ENCODE data around the gene SLC22A2.

DNA sequence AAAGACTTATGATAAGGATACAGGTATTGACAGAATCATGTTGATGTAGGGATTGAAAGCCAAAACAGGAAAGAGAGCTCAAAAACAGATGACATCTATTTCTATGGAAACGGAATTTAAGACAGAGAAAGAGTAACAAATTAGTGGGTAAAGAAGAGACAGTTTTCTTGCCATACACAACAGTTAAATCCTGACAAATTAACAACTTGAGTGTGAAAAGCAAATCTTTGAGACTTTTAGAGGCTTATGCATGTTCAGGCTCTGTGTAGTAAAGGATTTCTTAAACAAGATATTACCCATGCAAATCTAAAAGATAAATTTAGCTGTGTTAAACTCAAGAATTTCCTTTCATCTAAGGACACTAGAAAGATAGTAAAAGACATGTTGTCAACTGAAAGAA lies 68.5 kb downstream of the SLC22A2 start:
- TF ChIP-seq, protein P1, sequence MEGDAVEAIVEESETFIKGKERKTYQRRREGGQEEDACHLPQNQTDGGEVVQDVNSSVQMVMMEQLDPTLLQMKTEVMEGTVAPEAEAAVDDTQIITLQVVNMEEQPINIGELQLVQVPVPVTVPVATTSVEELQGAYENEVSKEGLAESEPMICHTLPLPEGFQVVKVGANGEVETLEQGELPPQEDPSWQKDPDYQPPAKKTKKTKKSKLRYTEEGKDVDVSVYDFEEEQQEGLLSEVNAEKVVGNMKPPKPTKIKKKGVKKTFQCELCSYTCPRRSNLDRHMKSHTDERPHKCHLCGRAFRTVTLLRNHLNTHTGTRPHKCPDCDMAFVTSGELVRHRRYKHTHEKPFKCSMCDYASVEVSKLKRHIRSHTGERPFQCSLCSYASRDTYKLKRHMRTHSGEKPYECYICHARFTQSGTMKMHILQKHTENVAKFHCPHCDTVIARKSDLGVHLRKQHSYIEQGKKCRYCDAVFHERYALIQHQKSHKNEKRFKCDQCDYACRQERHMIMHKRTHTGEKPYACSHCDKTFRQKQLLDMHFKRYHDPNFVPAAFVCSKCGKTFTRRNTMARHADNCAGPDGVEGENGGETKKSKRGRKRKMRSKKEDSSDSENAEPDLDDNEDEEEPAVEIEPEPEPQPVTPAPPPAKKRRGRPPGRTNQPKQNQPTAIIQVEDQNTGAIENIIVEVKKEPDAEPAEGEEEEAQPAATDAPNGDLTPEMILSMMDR (IDR thresholded peaks at IDR 0.05; ENCODE audit: borderline replicate concordance, extremely low read depth, low read length, poor library complexity, severe bottlenecking): no peak
- TF ChIP-seq EZH2 (IDR thresholded peaks at IDR 0.05; ENCODE audit: borderline replicate concordance, low read depth, low read length, severe bottlenecking): no peak

All from DND-41 (cell line).